ENCODE measurements around the gene ZCCHC2.

DNA sequence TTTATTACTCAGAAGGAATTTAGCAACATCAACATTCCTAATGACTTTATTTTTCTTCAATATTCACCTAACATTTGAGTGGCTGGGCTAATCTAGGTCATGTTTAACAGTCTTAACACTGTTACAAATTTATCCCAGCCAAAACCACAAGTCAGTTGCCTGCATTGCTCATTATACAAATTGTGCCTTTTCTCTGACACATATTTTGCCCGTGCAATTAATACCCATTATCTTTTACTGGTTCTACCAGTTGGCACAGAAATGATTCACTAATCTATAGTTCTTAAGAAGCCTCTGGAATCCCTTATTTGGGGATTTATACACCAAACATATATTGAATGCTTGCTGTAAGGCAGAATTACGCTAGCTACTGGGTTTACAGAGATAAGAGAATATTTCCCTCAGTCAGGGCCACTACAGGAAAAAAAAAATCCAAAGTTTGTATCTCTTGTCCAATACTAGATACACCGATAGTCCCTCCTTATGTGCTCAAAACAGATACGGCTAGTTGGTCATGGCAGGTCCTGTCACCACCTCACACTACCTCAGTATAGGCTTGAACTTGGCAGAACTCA, 46.3 kb downstream of the ZCCHC2 start:
- TF ChIP-seq NFRKB (IDR thresholded peaks at IDR 0.05) (no peak), SP1 (IDR thresholded peaks at IDR 0.05) (no peak), ARNT (IDR thresholded peaks at IDR 0.05) (no peak), L3MBTL2 (conservative IDR thresholded peaks at IDR 0.05) (no peak), LEF1 (IDR thresholded peaks at IDR 0.05; ENCODE audit: borderline replicate concordance) (no peak), FOXM1 (IDR thresholded peaks at IDR 0.05; ENCODE audit: borderline replicate concordance) (no peak), BHLHE40 (IDR thresholded peaks at IDR 0.05; ENCODE audit: borderline replicate concordance) (no peak), SUZ12 (IDR thresholded peaks at IDR 0.05) (no peak), TARDBP (IDR thresholded peaks at IDR 0.05) (no peak)
- TF ChIP-seq, protein P1, sequence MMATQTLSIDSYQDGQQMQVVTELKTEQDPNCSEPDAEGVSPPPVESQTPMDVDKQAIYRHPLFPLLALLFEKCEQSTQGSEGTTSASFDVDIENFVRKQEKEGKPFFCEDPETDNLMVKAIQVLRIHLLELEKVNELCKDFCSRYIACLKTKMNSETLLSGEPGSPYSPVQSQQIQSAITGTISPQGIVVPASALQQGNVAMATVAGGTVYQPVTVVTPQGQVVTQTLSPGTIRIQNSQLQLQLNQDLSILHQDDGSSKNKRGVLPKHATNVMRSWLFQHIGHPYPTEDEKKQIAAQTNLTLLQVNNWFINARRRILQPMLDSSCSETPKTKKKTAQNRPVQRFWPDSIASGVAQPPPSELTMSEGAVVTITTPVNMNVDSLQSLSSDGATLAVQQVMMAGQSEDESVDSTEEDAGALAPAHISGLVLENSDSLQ (IDR thresholded peaks at IDR 0.05): no peak
